ENCODE measurements around the gene DHRS9.
"Not testable (repeated sequence)": the region's sequence is repeated elsewhere in the genome, so short reads cannot be mapped to it uniquely, and the experiment has no call there.

Gene DHRS9

GRCh38 chr2:169046440-169047151, 22.8 kb upstream of the DHRS9 start:
- TF ChIP-seq CTCF (IDR thresholded peaks at IDR 0.05; ENCODE audit: low read depth, low read length, missing control alignments): no peak
- DNase-seq (ENCODE audit: low read depth): no peak
- H3K4me3 ChIP-seq (ENCODE audit: low read depth, low read length): no peak overlapping the region

GRCh38 chr2:169047256-169048250, 21.8 kb upstream of the DHRS9 start:
- TF ChIP-seq CTCF (IDR thresholded peaks at IDR 0.05; ENCODE audit: low read depth, low read length, missing control alignments): no peak
- no peak for DNase-seq (ENCODE audit: low read depth)
- H3K4me3 ChIP-seq (ENCODE audit: low read depth, low read length): no peak overlapping the region

- no peak for TF ChIP-seq CTCF (IDR thresholded peaks at IDR 0.05; ENCODE audit: low read depth, low read length, missing control alignments)
- H3K4me3 ChIP-seq (ENCODE audit: low read depth, low read length): no peak overlapping the region
- no peak for DNase-seq (ENCODE audit: low read depth)
Observed at GRCh38 chr2:169049142-169049541, 20.2 kb upstream of the DHRS9 start.

GRCh38 chr2:169050476-169051240, 18.7 kb upstream of the DHRS9 start:
- H3K4me3 ChIP-seq (ENCODE audit: low read depth, low read length): no peak overlapping the region
- no peak for TF ChIP-seq CTCF (IDR thresholded peaks at IDR 0.05; ENCODE audit: low read depth, low read length, missing control alignments)
- DNase-seq (ENCODE audit: low read depth): no peak

GRCh38 chr2:169054575-169054974, 14.8 kb upstream of the DHRS9 start:
- not testable (repeated sequence) for H3K4me3 ChIP-seq (ENCODE audit: low read depth, low read length)

GRCh38 chr2:169064199-169064598, 5.2 kb upstream of the DHRS9 start:
- not testable (repeated sequence) for DNase-seq (ENCODE audit: low read depth); H3K4me3 ChIP-seq (ENCODE audit: low read depth, low read length)

More at GRCh38 chr2:169054575-169054974, 14.8 kb upstream of the DHRS9 start:
- not testable (repeated sequence) for DNase-seq (ENCODE audit: low read depth)

- H3K4me3 ChIP-seq (ENCODE audit: low read depth, low read length): no peak overlapping the region
- DNase-seq (ENCODE audit: low read depth): no peak
- no peak for TF ChIP-seq CTCF (IDR thresholded peaks at IDR 0.05; ENCODE audit: low read depth, low read length, missing control alignments)
Observed at GRCh38 chr2:169065422-169065821, 3.9 kb upstream of the DHRS9 start.
